Osteoblast (primary cell): ENCODE results near the gene MIX23. TPM values are rescaled to one million over a fixed set of nuclear protein-coding genes. Genes with fewer than 3 reads are reported as not detected.

Experiments
- DNase-seq: peaks from one replicate; pipeline ENCODE4 v3.0.0; 2011; ENCODE audit warnings: low spot score, mixed read lengths; ENCODE audit not compliant: insufficient read length; ENCODE audit errors: missing footprints
- H2AFZ ChIP-seq: 2 replicates; pipeline ENCODE4 v1.6.0; 2011; ENCODE audit warnings: mild to moderate bottlenecking, low read length
- H3K27ac ChIP-seq: 2 replicates; pipeline ENCODE4 v1.5.1; 2011; ENCODE audit warnings: mild to moderate bottlenecking, low read depth, low read length, moderate library complexity
- H3K27me3 ChIP-seq: 2 replicates; pipeline ENCODE4 v1.6.0; 2012; ENCODE audit warnings: mild to moderate bottlenecking, control low read depth, inconsistent platforms, low read length, moderate library complexity; ENCODE audit not compliant: insufficient read depth
- H3K36me3 ChIP-seq: 2 replicates; pipeline ENCODE4 v1.5.1; 2011; ENCODE audit warnings: mild to moderate bottlenecking, low read length, control low read depth, moderate library complexity; ENCODE audit not compliant: insufficient read depth
- H3K4me1 ChIP-seq: 2 replicates; pipeline ENCODE4 v1.5.1; 2011; ENCODE audit warnings: mild to moderate bottlenecking, low read length, control low read depth, moderate library complexity; ENCODE audit not compliant: insufficient read depth
- H3K4me2 ChIP-seq: 2 replicates; pipeline ENCODE4 v1.6.0; 2011; ENCODE audit warnings: mild to moderate bottlenecking, low read length; ENCODE audit not compliant: insufficient read depth
- H3K4me3 ChIP-seq: fragments of 200-600 bp; sonication (generic); 3 replicates; pipeline ENCODE4 v1.5.1; 2012; ENCODE audit warnings: mild to moderate bottlenecking, low read length, inconsistent platforms; ENCODE audit not compliant: insufficient read depth
- H3K79me2 ChIP-seq: 2 replicates; pipeline ENCODE4 v1.6.0; 2012; ENCODE audit warnings: mild to moderate bottlenecking, low read length, control low read depth, inconsistent platforms; ENCODE audit not compliant: insufficient read depth
- H3K9me3 ChIP-seq: 2 replicates; pipeline ENCODE4 v1.5.1; 2011; ENCODE audit warnings: low read depth, low read length, control low read depth
- H4K20me1 ChIP-seq: 2 replicates; pipeline ENCODE4 v1.6.0; 2012; ENCODE audit warnings: mild to moderate bottlenecking, low read length, control low read depth; ENCODE audit not compliant: insufficient read depth
- CTCF ChIP-seq: IDR thresholded peaks from 2 replicates; pipeline ENCODE4 v1.5.1; 2011; ENCODE audit warnings: mild to moderate bottlenecking, low read depth, low read length, moderate library complexity; ENCODE audit errors: extremely low read depth
- small RNA-seq: library from RNA; depleted of rRNA; stranded (forward); fragments of <200 nt; gene quantifications from one replicate; pipeline ENCODE3, GENCODE V24; 2012
- total RNA-seq: library from RNA; depleted of rRNA; stranded (reverse); fragments of >200 nt; gene quantifications from 2 replicates; pipeline ENCODE4 v1.2.3, GENCODE V29; 2012

Gene MIX23
- total RNA-seq, 1 donor: 17.0 TPM

- Histone ChIP-seq H2AFZ (no peak overlapping the region), H3K79me2 (no peaks in the 10 kb centered on the region), H4K20me1 (no peaks in the 10 kb centered on the region), H3K27me3 (no peaks in the 10 kb centered on the region), H3K36me3 (no peaks in the 10 kb centered on the region), H3K9me3 (no peaks in the 10 kb centered on the region), H3K4me1 (peaks cover 4% of the 10 kb centered on the region), H3K4me3 (no peak overlapping the region), H3K4me2 (no peak overlapping the region), H3K27ac (no peak overlapping the region)
- DNase-seq: no peak
- TF ChIP-seq CTCF: no peak
Measured at GRCh38 chr3:122312826-122313225, 70.2 kb downstream of the MIX23 start.

- TF ChIP-seq CTCF: no peak
- H3K79me2 ChIP-seq: no peaks in the 10 kb centered on the region
- H2AFZ ChIP-seq: no peak overlapping the region
- H3K4me1 ChIP-seq: peaks cover 4% of the 10 kb centered on the region
- no peak overlapping the region for H3K27ac ChIP-seq
- peaks cover 6% of the 10 kb centered on the region for H3K27me3 ChIP-seq
- H3K4me2 ChIP-seq: no peak overlapping the region
- no peak for DNase-seq
- no peak overlapping the region for H3K4me3 ChIP-seq
- no peaks in the 10 kb centered on the region for H3K9me3 ChIP-seq
- H4K20me1 ChIP-seq: no peaks in the 10 kb centered on the region
- H3K36me3 ChIP-seq: no peaks in the 10 kb centered on the region
Measured at GRCh38 chr3:122310361-122310760, 72.7 kb downstream of the MIX23 start.

Small RNAs within 50 kb of the gene (small RNA-seq; reads per million reads assigned to genes)
- not detected for gene AC083798.1

Other genes starting within 250 kb of the MIX23 start
- gene CASR, start 199.6 kb downstream of the MIX23 start, total RNA-seq: not detected in 2 replicates
- gene CSTA, start 58.0 kb downstream of the MIX23 start, total RNA-seq: 18.1 and 18.3 TPM in 2 replicates
- 6.5 and 8.3 TPM in 2 replicates for gene FAM162A, start 951 bp upstream of the MIX23 start, total RNA-seq
- gene WDR5B, start 32.8 kb upstream of the MIX23 start, total RNA-seq: 9.8 and 10.9 TPM in 2 replicates
- gene KPNA1, start 131.7 kb upstream of the MIX23 start, total RNA-seq: 44.5 and 48.1 TPM in 2 replicates
- 29.2 and 33.3 TPM in 2 replicates for gene PARP9, start 181.1 kb upstream of the MIX23 start, total RNA-seq
- 30.6 and 33.7 TPM in 2 replicates for gene DTX3L, start 181.1 kb upstream of the MIX23 start, total RNA-seq
- gene PARP15, start 194.4 kb upstream of the MIX23 start, total RNA-seq: 3.2 and 3.6 TPM in 2 replicates